Subcutaneous abdominal adipose tissue (tissue), 5 donors: ENCODE measurements around the gene PLA2G12A.
A peak's percentile ranks its signal among the peaks of the same experiment; 100 is the strongest.

Source experiments
- H3K27ac ChIP-seq: one replicate; pipeline ENCODE4 v1.7.0; 2013; ENCODE audit warnings: low read depth, mild to moderate bottlenecking, inconsistent platforms, low read length, moderate library complexity
- H3K27me3 ChIP-seq, 5 donors: one replicate each; pipeline ENCODE4 v1.7.0; 2013; ENCODE audit warnings: low read length in 5 of 5, inconsistent platforms in 1 of 5; ENCODE audit not compliant: control insufficient read depth in 5 of 5, insufficient read depth in 4 of 5
- H3K36me3 ChIP-seq, 5 donors: one replicate each; pipeline ENCODE4 v1.7.0; 2013; ENCODE audit warnings: low read length in 5 of 5; ENCODE audit not compliant: control insufficient read depth in 5 of 5, insufficient read depth in 5 of 5
- H3K4me1 ChIP-seq, 5 donors: one replicate each; pipeline ENCODE4 v1.7.0; 2013; ENCODE audit warnings: low read length in 5 of 5, mild to moderate bottlenecking in 3 of 5, moderate library complexity in 1 of 5; ENCODE audit not compliant: control insufficient read depth in 5 of 5, insufficient read depth in 5 of 5
- H3K4me3 ChIP-seq, 5 donors: one replicate each; pipeline ENCODE4 v1.7.0; 2013; ENCODE audit warnings: low read length in 5 of 5, low read depth in 1 of 5
- H3K9ac ChIP-seq, 5 donors: one replicate each; pipeline ENCODE4 v1.7.0; 2013; ENCODE audit warnings: low read length in 5 of 5, mild to moderate bottlenecking in 4 of 5, moderate library complexity in 3 of 5
- H3K9me3 ChIP-seq, 5 donors: one replicate each; pipeline ENCODE4 v1.7.0; 2013; ENCODE audit warnings: low read length in 5 of 5; ENCODE audit not compliant: control insufficient read depth in 5 of 5
- donor health status: healthy.
- donor health status: healthy.
- donor health status: healthy.
- donor health status: healthy.
- donor health status: healthy.

The PLA2G12A gene

DNA sequence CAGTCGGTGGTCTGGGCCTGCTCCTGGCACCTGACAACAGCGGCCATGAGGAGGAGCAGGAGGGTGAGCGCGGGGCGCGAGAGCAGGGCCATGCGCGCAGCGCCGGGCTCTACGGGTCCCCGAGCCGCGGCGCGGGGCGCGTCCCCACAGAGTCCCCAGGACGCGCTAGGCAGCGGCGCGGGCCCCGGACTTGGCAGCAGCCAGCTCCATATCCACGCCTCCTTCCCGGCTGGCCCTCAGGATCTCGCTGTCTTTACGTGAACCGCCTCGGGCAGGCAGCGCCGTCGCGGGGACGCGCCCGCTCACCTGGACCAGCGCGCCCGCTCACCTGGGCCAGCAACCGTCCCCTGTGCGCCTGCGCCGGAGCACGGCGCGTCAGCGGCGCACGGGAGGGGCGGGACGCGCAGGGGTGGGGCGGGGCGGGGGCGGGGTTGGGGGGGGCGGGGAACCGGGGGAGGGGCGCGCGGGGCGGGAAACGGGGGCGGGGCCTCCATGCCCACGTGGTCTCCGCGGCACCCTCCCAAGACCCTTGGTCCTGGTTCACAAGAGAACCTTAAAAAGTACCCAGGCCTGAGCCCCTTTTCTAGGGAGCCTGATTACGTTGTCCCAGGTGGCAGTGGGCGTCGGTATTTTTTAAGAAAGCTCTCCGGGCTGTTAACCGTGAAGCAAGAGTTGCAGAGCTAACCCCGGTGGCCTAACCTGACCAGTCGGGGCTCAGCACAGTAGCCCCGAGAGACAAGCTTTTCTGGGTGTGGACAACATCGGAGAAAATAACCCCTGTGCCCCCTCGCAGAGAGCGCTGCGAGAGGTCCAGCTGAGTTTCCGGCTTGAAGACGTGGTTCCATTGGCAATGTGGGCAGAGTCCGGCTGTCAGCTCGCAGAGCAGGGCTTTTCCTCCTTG, at the start of gene PLA2G12A:
Gene PLA2G12A (minus strand): TSS at position 353 of the 901 bp plus-strand sequence. CDS start 261 bp downstream, at position 92.
- H3K36me3 ChIP-seq, result no peaks in the 10 kb centered on the region
- peaks cover 0 to 26% (median 15%) of the 10 kb centered on the region in 5 donors for H3K4me1 ChIP-seq
- H3K4me3 ChIP-seq, result peak within 1 kb of the TSS; percentile 88 to 97 (median 96)
- H3K9me3 ChIP-seq, result no peaks in the 10 kb centered on the region
- H3K9ac ChIP-seq, result peak within 1 kb of the TSS; percentile 32 to 85 (median 77)
- H3K27ac ChIP-seq, result peak within 1 kb of the TSS; percentile 78
- no peaks in the 10 kb centered on the region for H3K27me3 ChIP-seq

DNA sequence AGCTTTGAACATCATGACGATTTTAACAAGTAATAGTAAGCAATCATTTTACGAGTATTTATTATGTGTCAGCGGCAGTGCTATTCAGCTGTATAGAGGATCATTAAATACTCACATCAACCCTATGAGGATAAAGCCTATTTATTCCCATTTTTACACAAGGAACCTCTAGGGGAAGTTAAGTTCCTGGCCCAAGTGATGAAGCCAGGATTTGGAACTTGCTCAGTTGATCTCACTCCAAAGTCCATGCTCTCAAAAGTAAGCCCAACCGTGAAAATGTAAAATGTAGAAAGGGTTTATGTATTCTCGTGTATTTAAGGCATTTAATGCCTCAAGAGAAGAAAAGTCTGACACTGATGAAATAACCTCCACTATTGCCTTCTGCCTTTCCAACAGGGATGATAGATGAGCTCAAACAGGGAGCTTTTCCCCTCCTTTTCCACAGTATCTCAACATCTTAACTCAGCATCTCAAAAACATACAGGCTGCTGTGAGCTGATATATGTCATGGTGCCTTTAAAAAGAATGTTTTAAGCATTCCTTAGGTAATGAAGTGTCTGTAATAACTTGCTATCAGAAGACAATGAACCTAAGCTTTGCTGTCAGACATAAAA, 35.0 kb upstream of the PLA2G12A start:
- Histone ChIP-seq H3K9ac (no peak overlapping the region), H3K4me3 (no peak overlapping the region), H3K27me3 (peaks cover 0 to 3% (median 0%) of the 10 kb centered on the region in 5 donors), H3K9me3 (no peaks in the 10 kb centered on the region), H3K36me3 (no peaks in the 10 kb centered on the region), H3K4me1 (no peaks in the 10 kb centered on the region), H3K27ac (no peak overlapping the region)

DNA sequence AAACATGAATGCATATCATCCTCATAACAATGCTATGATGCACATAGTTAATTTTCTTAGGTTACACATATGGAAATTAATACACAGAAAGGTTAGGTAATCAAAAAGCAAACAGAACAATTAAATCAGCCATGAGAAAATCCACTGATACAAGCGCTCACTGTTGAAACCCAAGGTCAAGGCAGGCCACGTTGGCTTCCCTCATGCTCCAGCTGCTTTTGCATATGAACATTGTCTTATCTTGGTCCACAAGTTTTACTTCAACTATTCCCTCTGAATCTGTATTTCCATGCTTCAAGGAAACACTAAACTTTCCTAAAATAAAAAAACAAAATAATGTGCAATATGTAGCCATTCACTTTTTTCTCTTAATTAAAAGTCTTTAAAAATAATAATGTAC, 34.5 kb upstream of the PLA2G12A start:
- no peaks in the 10 kb centered on the region for H3K36me3 ChIP-seq
- H3K4me1 ChIP-seq, result no peaks in the 10 kb centered on the region
- no peaks in the 10 kb centered on the region for H3K9me3 ChIP-seq
- H3K9ac ChIP-seq, result no peak overlapping the region
- H3K4me3 ChIP-seq, result no peak overlapping the region
- H3K27ac ChIP-seq, result no peak overlapping the region
- no peaks in the 10 kb centered on the region for H3K27me3 ChIP-seq

DNA sequence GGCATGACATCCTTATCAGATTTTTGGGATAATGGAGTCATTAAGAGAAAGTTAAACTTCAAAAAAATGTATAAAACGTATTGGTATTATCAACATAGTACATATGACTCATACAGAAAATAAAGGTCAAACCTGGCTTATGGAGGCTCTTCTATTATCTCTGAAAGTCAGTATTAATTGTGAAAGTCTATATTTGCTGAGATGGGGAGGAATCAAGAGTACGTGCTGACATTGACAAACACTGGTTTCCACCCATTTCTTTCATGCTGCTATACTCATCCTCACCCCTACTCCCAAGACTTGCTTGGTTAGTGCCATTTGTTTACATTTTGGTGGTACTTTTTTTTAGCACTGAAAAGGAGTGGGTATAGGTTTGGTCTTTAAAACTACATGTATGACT, 30.8 kb upstream of the PLA2G12A start:
- Histone ChIP-seq H3K27me3 (no peaks in the 10 kb centered on the region), H3K9me3 (no peaks in the 10 kb centered on the region), H3K36me3 (no peaks in the 10 kb centered on the region), H3K4me1 (no peaks in the 10 kb centered on the region), H3K9ac (no peak overlapping the region), H3K4me3 (no peak overlapping the region), H3K27ac (no peak overlapping the region)

DNA sequence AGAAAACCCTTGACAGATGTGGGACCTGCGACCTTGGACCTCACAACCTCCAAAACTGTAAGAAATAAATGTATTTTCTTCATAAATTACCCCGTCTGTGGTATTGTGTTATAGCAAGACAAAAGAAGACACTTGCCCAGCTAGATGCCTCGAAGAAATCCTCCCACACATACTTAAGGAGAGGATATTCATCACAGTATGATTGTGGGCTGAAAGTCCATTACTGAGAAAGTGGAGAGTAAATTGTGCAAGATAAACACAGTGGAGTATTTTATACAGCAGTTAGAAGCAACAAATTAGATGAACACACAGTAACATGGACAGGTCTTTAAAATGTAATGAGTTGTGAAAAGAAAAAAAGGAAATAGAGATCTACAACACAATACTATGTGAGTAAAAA, 25.8 kb upstream of the PLA2G12A start:
- H3K27me3 ChIP-seq, result no peaks in the 10 kb centered on the region
- no peaks in the 10 kb centered on the region for H3K9me3 ChIP-seq
- H3K36me3 ChIP-seq, result no peaks in the 10 kb centered on the region
- no peak overlapping the region for H3K27ac ChIP-seq
- no peak overlapping the region for H3K9ac ChIP-seq
- H3K4me1 ChIP-seq, result no peaks in the 10 kb centered on the region
- H3K4me3 ChIP-seq, result no peak overlapping the region

DNA sequence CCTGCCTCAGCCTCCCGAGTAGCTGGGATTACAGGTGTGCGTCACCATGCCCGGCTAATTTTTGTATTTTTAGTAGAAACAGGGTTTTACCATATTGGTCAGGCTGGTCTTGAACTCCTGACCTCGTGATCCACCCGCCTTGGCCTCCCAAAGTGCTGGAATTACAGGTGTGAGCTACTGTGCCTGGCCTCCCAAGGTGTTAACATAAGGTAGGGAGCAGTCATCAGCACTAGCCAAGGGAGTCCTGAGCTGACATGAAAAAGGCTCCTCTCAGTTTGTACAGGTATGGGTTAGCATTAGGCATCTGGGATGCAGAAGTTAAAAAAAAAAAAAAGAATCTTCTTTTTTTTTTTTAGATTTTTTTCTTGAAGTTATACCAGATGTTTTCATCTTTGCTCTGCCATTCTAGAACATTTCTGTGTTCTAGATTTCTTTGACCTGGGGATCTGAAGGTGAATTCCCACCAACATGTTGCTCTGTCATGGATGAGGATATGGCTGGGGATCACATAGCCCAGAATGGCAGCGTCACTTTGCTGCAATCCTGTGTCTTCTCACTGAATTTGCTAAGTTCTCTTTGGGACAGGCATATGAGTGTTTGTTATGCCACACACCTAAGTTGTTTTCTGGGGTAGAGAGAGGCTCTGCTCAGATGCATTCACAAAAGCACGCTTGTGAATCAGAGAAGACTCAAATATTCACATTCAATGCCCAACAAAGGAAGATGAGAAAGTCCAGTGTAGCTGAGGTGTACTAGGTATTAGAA, 24.4 kb upstream of the PLA2G12A start:
- H3K27ac ChIP-seq, result no peak overlapping the region
- no peaks in the 10 kb centered on the region for H3K4me1 ChIP-seq
- no peaks in the 10 kb centered on the region for H3K9me3 ChIP-seq
- no peak overlapping the region for H3K4me3 ChIP-seq
- no peaks in the 10 kb centered on the region for H3K27me3 ChIP-seq
- H3K9ac ChIP-seq, result no peak overlapping the region
- H3K36me3 ChIP-seq, result no peaks in the 10 kb centered on the region

DNA sequence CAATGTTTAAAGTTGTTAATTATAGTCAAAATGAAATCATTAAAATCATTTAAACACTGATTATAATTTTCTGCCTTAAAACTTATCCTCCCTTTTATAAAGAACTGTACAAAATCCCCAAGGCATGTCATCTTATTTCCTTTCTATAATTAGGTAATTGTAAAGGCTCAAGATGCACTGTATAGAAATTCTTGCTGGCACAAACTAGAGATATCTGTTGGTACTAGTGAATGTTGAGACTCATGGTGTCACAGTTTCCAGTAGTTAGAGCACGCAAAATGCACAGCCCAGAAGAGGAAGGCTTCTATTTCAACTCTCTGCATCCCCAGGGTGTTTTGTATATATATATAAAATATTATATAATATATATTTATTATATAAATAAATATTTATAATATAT, 22.7 kb upstream of the PLA2G12A start:
- no peak overlapping the region for H3K4me3 ChIP-seq
- H3K27ac ChIP-seq, result no peak overlapping the region
- H3K4me1 ChIP-seq, result no peaks in the 10 kb centered on the region
- H3K9ac ChIP-seq, result no peak overlapping the region
- no peaks in the 10 kb centered on the region for H3K9me3 ChIP-seq
- H3K36me3 ChIP-seq, result no peaks in the 10 kb centered on the region
- H3K27me3 ChIP-seq, result no peaks in the 10 kb centered on the region

DNA sequence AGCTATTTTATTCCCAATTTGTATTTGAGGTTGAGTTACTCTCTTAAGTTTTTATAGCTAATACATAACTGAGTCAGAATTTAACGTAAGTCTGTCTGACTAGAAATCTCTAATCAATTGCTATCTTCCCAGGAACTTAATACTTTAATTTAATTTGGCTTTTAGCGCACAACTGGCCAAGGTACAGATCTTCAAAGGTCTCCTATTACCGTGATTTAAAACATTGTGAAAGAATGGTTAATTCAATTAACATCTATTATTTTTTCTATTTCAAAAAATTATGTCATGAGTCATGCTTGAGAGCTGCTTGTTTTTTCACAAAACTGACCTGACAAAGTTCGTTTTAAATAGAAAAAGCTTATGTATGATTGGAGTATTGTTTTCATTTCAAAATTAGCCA, 22.0 kb upstream of the PLA2G12A start:
- no peaks in the 10 kb centered on the region for H3K36me3 ChIP-seq
- H3K9ac ChIP-seq, result no peak overlapping the region
- no peaks in the 10 kb centered on the region for H3K27me3 ChIP-seq
- H3K9me3 ChIP-seq, result no peaks in the 10 kb centered on the region
- H3K4me3 ChIP-seq, result no peak overlapping the region
- H3K27ac ChIP-seq, result no peak overlapping the region
- no peaks in the 10 kb centered on the region for H3K4me1 ChIP-seq

DNA sequence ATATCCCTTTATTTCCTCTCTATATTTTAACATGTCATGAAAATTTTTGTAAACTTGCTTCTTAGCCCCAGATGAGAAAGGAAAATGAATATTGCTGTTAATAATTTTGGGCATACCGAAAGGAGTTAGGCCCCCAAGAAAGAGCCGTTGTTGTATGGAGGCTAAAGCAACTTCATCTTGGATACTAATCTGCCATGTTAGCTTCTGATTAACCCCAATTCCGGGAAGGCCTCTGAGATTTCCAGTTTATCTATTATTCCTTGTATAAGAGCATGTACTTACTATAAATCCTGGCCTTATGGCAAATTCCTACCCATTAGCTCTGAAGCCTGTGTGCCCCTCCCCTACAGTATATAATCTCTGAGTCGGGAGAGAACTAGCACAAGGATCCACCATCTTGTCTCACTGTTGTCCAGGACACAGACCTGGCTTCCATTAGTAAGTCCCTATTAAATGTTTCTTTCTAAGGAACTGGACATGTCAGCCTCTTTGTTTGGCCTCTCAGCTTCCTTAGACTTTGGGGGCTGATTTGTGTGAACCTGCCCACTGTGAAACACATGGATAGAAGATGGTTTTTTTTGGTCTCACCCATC, 20.9 kb upstream of the PLA2G12A start:
- Histone ChIP-seq H3K9ac (no peak overlapping the region), H3K4me1 (no peaks in the 10 kb centered on the region), H3K27ac (no peak overlapping the region), H3K9me3 (no peaks in the 10 kb centered on the region), H3K36me3 (no peaks in the 10 kb centered on the region), H3K4me3 (no peak overlapping the region), H3K27me3 (no peaks in the 10 kb centered on the region)
